ENCODE measurements around the gene SMYD3. TPM values are rescaled to one million over a fixed set of nuclear protein-coding genes. Genes with fewer than 3 reads are reported as not detected.

The SMYD3 gene
- total RNA-seq, 4 donors from 2014 or later = 10.5 to 36.4 (median 22.5) TPM

- Histone ChIP-seq H3K27me3 (no peaks in the 10 kb centered on the region), H3K4me1 (no peaks in the 10 kb centered on the region), H3K36me3 (no peaks in the 10 kb centered on the region), H3K9me3 (no peaks in the 10 kb centered on the region), H3K4me3 (no peak overlapping the region), H3K27ac (no peak overlapping the region)
- DNase-seq = no peak
- intact Hi-C loops (cut with DNase I; ENCODE audit: low total_unique reads) = no loop called here
- no peak for TF ChIP-seq CTCF (IDR thresholded peaks at IDR 0.05)
- TF ChIP-seq POLR2A (IDR thresholded peaks at IDR 0.05) = no peak
These were observed 591.2 kb downstream of the SMYD3 start for GRCh38 chr1:245915841-245916240.

- Histone ChIP-seq H3K27me3 (no peaks in the 10 kb centered on the region), H3K36me3 (no peaks in the 10 kb centered on the region), H3K9me3 (no peaks in the 10 kb centered on the region), H3K4me3 (no peak overlapping the region), H3K27ac (no peak overlapping the region), H3K4me1 (no peaks in the 10 kb centered on the region)
- TF ChIP-seq CTCF (IDR thresholded peaks at IDR 0.05) = no peak
- TF ChIP-seq POLR2A (IDR thresholded peaks at IDR 0.05) = no peak
- intact Hi-C loops (cut with DNase I; ENCODE audit: low total_unique reads) = no loop called here
- no peak for DNase-seq
These were observed 591.7 kb downstream of the SMYD3 start for GRCh38 chr1:245915406-245915805.

GRCh38 chr1:245908543-245908942 is 598.5 kb downstream of the SMYD3 start:
- H3K4me1 ChIP-seq = no peaks in the 10 kb centered on the region
- no peak overlapping the region for H3K4me3 ChIP-seq
- intact Hi-C loops (cut with DNase I; ENCODE audit: low total_unique reads) = no loop called here
- H3K27ac ChIP-seq = no peak overlapping the region
- H3K36me3 ChIP-seq = no peaks in the 10 kb centered on the region
- no peaks in the 10 kb centered on the region for H3K27me3 ChIP-seq
- TF ChIP-seq POLR2A (IDR thresholded peaks at IDR 0.05) = no peak
- no peak for TF ChIP-seq CTCF (IDR thresholded peaks at IDR 0.05)
- no peaks in the 10 kb centered on the region for H3K9me3 ChIP-seq
- no peak for DNase-seq

- Histone ChIP-seq H3K4me1 (no peaks in the 10 kb centered on the region), H3K27ac (no peak overlapping the region), H3K27me3 (no peaks in the 10 kb centered on the region), H3K4me3 (no peak overlapping the region), H3K36me3 (no peaks in the 10 kb centered on the region), H3K9me3 (no peaks in the 10 kb centered on the region)
- intact Hi-C loops (cut with DNase I; ENCODE audit: low total_unique reads) = no loop called here
- DNase-seq = no peak
- TF ChIP-seq POLR2A (IDR thresholded peaks at IDR 0.05) (no peak), CTCF (IDR thresholded peaks at IDR 0.05) (no peak)
These were observed 600.9 kb downstream of the SMYD3 start for GRCh38 chr1:245906207-245906606.

GRCh38 chr1:245903851-245904250 is 603.2 kb downstream of the SMYD3 start:
- intact Hi-C loops (cut with DNase I; ENCODE audit: low total_unique reads) = no loop called here
- DNase-seq = no peak
- TF ChIP-seq POLR2A (IDR thresholded peaks at IDR 0.05) = no peak
- no peak for TF ChIP-seq CTCF (IDR thresholded peaks at IDR 0.05)
- Histone ChIP-seq H3K36me3 (no peaks in the 10 kb centered on the region), H3K4me3 (no peak overlapping the region), H3K4me1 (no peaks in the 10 kb centered on the region), H3K9me3 (no peaks in the 10 kb centered on the region), H3K27me3 (no peaks in the 10 kb centered on the region), H3K27ac (no peak overlapping the region)
